SKM-1 (cell line): ENCODE data around the gene PLCL1.
"Not testable (repeated sequence)": the region's sequence is repeated elsewhere in the genome, so short reads cannot be mapped to it uniquely, and the experiment has no call there.

Experiments used
- DNase-seq: peaks from one replicate; lab custom pipeline; 2025; ENCODE audit not compliant: unreplicated experiment; lab: John Stamatoyannopoulos, UW

Gene PLCL1

GRCh38 chr2:198162276-198162675 lies 357.9 kb downstream of the PLCL1 start:
- DNase-seq = no peak

- no peak for DNase-seq
Measured at GRCh38 chr2:198164843-198165242, 360.4 kb downstream of the PLCL1 start.

GRCh38 chr2:198165289-198165688 lies 360.9 kb downstream of the PLCL1 start:
- no peak for DNase-seq

- DNase-seq = no peak
Measured at GRCh38 chr2:198167346-198167745, 363.0 kb downstream of the PLCL1 start.

- no peak for DNase-seq
Measured at GRCh38 chr2:198168651-198169050, 364.3 kb downstream of the PLCL1 start.

- no peak for DNase-seq
Measured at GRCh38 chr2:198173242-198173641, 368.8 kb downstream of the PLCL1 start.

- no peak for DNase-seq
Measured at GRCh38 chr2:198173864-198174263, 369.5 kb downstream of the PLCL1 start.

GRCh38 chr2:198175271-198175670 lies 370.9 kb downstream of the PLCL1 start:
- DNase-seq = no peak

- no peak for DNase-seq
Measured at GRCh38 chr2:198177040-198177439, 372.6 kb downstream of the PLCL1 start.

- DNase-seq = no peak
Measured at GRCh38 chr2:198178766-198179165, 374.4 kb downstream of the PLCL1 start.

GRCh38 chr2:198186257-198186656 lies 381.9 kb downstream of the PLCL1 start:
- no peak for DNase-seq

GRCh38 chr2:198187841-198188240 lies 383.4 kb downstream of the PLCL1 start:
- no peak for DNase-seq

GRCh38 chr2:198188982-198189381 lies 384.6 kb downstream of the PLCL1 start:
- no peak for DNase-seq

- no peak for DNase-seq
Measured at GRCh38 chr2:198191651-198192050, 387.3 kb downstream of the PLCL1 start.

- DNase-seq = not testable (repeated sequence)
Measured at GRCh38 chr2:198196556-198196955, 392.2 kb downstream of the PLCL1 start.
